GM18517 (cell line): ENCODE results near the gene NAV2.

Experiments
- ATAC-seq: cut with Tn5 transposase; IDR thresholded peaks from one replicate; pipeline ENCODE4 v1.9.1; 2021; ENCODE audit warnings: mild to moderate bottlenecking, moderate library complexity; ENCODE audit not compliant: unreplicated experiment

The NAV2 gene

GRCh38 chr11:19963697-19964387 lies 251.2 kb downstream of the NAV2 start:
- ATAC-seq: no peak

- ATAC-seq: no peak
Measured at GRCh38 chr11:19966441-19966840, 253.8 kb downstream of the NAV2 start.

DNA sequence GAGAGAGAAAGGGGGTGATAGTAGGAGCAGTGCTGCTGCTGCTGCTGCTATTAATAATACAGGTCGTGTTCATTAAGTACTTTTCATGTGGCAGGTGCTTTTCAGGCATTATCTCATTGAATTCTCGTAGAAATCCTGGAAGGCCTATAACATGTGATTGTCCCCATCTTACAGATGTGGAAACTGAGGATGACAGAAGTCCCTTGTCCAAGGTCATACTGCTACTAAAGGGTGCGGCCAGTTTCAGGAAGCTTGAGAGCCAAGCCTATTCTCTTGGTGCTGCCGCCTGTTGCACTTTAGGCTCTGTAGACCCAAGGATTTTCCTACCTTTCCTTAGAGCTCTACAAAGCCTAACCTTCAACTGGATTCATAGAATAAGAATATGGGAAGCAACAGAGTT lies 254.3 kb downstream of the NAV2 start:
- no peak for ATAC-seq

DNA sequence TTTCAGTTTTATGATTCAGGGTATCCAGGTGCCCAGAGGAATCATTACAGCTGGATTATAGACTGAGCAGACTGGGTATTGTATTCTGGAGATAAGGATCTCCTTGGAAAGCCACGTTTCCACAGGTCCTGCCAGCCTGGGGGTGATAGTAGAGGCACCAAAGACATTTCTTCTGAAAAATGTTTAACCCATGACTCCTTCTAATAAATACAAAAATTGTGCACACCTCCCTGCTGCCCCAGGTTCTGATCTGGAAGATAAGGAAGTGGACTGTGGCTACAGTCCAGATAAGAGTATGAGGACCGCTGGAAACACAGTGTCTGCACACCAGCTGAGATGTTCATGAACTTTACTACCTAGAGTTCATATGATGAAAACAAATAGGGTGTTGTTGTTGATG lies 255.2 kb downstream of the NAV2 start:
- no peak for ATAC-seq

GRCh38 chr11:19968860-19969259 lies 256.2 kb downstream of the NAV2 start:
- no peak for ATAC-seq

DNA sequence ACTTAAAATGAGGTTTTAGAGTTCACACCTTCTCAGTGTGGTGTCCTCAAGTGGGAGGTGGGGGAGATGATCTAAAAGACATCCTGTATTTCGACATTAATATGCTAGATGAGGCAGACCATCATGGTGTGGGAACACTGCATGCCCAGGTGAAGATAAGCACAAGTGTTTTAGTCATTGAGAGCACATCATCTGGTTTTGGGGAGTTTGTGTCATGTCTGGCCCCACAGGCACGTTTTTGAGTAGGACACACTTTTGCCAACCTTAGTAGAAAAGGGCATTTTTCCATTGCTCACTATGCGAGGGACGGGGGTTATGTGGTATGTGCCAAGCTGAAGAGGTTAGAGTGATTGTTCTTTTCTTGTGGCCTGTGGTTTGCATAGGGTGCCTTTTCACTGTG lies 258.3 kb downstream of the NAV2 start:
- no peak for ATAC-seq

DNA sequence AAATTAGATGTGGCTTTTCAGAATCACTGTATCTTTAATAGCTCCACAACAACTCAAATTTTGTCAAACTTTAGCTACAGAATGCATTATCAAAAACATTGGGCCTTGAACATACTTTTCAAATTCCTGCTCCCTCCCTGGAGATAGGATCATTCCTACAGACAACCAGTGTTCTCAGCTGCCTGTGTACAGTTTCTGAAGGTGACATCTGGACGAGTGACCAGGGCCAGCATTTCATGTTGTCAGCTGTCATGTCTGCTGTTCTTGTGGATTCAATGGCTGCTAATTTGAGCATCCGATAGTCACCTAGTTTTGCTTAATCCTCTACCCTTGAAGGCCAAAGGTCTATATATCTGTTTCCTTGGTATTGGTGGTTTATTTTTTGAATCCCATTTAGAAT lies 259.5 kb downstream of the NAV2 start:
- ATAC-seq: no peak

GRCh38 chr11:19972651-19973050 lies 260.0 kb downstream of the NAV2 start:
- ATAC-seq: no peak

GRCh38 chr11:19973136-19973635 lies 260.5 kb downstream of the NAV2 start:
- no peak for ATAC-seq

GRCh38 chr11:19974886-19975285 lies 262.2 kb downstream of the NAV2 start:
- no peak for ATAC-seq

- no peak for ATAC-seq
Measured at GRCh38 chr11:19975414-19975990, 262.9 kb downstream of the NAV2 start.

DNA sequence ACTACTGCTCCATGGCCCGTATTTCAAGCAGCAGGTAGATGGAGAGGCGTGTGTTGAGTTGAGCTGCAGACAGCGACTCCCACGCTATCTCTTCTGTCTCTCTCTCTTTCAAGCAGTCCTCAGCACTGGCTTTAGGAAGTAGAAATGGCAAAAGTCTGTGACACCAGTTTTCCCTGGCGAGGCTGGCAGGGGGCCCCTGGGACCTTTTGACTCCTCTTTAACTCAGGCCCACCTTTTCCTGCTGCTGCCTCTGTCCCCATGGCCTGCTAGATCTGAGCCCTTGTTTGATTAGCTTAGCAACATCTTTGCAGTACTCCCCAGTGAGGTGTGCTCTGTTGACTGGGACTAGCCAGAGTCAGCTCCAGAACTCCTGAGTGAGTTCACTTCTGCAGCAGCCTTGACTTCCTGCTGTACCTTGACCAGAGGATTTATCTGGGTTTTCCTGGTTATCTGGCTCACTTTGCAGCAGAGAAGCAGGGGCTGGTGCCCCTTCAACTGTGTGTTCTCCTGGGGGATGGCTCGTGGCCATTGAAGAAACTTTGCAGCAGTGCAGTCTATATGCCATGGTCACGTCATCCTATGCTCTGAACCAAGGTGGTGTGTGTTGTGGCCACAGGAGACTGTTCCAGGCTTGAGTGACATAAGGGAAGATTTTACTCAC lies 263.8 kb downstream of the NAV2 start:
- no peak for ATAC-seq

DNA sequence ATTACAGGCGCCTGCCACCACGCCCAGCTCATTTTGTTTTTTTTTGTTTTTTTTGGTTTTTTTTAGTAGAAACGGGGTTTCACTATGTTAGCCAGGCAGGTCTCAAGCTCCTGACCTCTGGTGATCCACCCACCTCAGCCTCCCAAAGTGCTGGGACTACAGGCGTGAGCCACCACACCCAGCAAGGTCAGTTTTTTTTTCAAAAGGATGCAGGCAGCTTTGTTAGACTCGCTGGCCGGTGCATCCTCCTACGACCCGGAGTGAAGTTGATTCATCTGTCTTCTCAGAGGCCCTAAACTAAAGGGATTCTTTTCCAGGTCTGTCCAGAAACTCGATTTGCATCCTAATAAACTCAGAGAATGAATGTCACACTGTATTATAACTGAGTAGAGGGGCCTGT lies 265.3 kb downstream of the NAV2 start:
- no peak for ATAC-seq

DNA sequence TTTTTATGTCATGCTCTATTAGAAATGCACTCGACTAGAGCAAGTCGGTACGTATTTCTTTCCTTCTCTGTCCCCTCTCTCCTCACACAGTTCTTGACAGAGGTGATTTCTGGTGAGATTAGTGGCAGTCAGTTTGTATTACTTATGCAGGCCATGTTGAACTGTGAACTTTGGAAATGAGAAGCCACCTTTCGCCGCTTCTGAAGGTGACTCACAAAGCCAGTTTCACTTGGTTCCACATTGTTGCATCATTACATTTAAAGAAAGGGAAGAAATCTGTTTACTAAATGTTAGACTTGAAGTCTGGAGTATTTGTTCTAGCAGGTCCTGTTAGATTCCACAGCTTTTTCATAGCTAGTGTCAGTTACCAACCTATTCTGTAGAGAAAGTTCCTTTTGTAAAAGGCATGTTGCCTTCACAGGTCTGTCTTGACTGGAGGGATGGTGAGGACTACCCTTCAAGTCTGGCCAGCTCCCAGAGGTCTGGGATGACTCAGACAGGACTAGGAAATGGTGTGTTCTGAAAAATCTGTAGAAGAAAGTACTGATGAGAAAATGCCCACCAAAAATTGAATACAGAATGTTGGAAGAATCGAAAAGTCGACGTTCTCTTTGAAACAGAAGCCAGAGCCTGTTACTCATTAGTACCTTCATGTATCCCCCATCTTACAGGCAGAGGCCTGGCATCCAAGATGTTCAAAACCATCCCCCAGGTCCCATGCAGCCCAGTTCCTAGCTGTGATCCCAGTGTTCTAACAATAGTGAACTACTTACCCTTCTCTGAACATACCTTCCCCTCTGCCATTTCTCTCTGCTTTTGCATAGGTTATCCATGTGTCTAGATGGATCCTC lies 266.3 kb downstream of the NAV2 start:
- peak; percentile 67 for ATAC-seq

- peak; percentile 71 for ATAC-seq
Measured at GRCh38 chr11:19979519-19979845, 266.8 kb downstream of the NAV2 start.

- ATAC-seq: no peak
Measured at GRCh38 chr11:19980388-19980787, 267.8 kb downstream of the NAV2 start.

GRCh38 chr11:19980957-19981669 lies 268.5 kb downstream of the NAV2 start:
- ATAC-seq: no peak

DNA sequence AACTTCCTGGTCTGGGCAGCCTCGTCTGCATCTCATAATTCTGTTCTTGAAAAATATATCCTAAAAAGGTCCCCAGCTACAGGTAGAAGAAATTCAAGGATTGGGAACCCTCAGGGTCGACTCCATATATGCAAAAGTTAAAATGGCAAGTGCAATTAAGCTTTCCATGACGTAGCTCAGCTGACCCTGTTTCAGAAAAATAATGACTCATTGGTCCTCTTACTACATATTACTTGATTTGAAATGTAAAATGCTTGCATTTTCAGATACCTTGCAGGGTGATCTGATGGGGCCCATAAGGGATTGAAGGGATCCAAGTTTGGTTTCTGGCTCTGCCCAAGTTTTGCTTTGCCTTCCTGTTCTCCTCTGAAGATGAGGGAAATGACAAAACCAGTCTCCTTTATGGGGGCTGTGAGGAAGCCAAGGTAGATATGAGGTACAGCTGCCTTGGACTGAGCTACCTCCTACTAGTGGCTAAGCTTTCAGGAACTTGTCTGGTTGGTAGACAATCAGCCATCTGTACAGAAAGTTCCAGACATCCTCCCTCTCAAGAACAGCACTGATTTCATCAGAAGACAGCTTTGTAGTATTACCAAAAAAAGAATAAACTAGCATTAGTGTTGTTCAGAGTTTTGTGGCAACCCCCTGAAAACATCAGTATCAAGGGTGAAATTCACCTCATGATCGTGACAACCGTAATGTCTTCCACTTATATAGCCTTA lies 270.3 kb downstream of the NAV2 start:
- ATAC-seq: no peak

- no peak for ATAC-seq
Measured at GRCh38 chr11:19984048-19984742, 271.6 kb downstream of the NAV2 start.

GRCh38 chr11:19985111-19985510 lies 272.5 kb downstream of the NAV2 start:
- ATAC-seq: no peak
